Endodermal cell (in vitro differentiated cells): ENCODE results near the gene BRD1. TPM values are rescaled to one million over a fixed set of nuclear protein-coding genes. Genes with fewer than 3 reads are reported as not detected.
"Not testable (repeated sequence)": the region's sequence is repeated elsewhere in the genome, so short reads cannot be mapped to it uniquely, and the experiment has no call there.

ENCODE experiments used
- DNase-seq: peaks from one replicate; pipeline ENCODE4 v3.0.0-alpha.2; 2017
- H3K27ac ChIP-seq: 2 replicates; pipeline ENCODE4 v1.5.1; 2013; ENCODE audit warnings: mild to moderate bottlenecking, low read depth, low read length, moderate library complexity
- H3K27me3 ChIP-seq: 2 replicates; pipeline ENCODE4 v1.6.1; 2013; ENCODE audit warnings: mild to moderate bottlenecking, low read length, moderate library complexity; ENCODE audit not compliant: insufficient read depth, control insufficient read depth, poor library complexity, severe bottlenecking
- H3K36me3 ChIP-seq: 2 replicates; pipeline ENCODE4 v1.7.0; 2013; ENCODE audit warnings: mild to moderate bottlenecking, low read length, moderate library complexity; ENCODE audit not compliant: control insufficient read depth, insufficient read depth
- H3K4me1 ChIP-seq: one replicate; pipeline ENCODE4 v1.7.0; 2013; ENCODE audit warnings: low read length; ENCODE audit not compliant: control insufficient read depth, insufficient read depth
- H3K4me3 ChIP-seq: 2 replicates; pipeline ENCODE4 v1.5.1; 2013; ENCODE audit warnings: mild to moderate bottlenecking, low read length, moderate library complexity
- H3K9ac ChIP-seq: 2 replicates; pipeline ENCODE4 v1.6.1; 2013; ENCODE audit warnings: mild to moderate bottlenecking, low read length, moderate library complexity; ENCODE audit not compliant: poor library complexity, severe bottlenecking; ENCODE audit errors: extremely low read depth
- H3K9me3 ChIP-seq: 2 replicates; pipeline ENCODE4 v1.6.1; 2013; ENCODE audit warnings: mild to moderate bottlenecking, low read length, moderate library complexity; ENCODE audit not compliant: control insufficient read depth
- H3K27ac Mint-ChIP-seq: 2 replicates; pipeline ENCODE4 v1.8.0; 2020; ENCODE audit warnings: mixed read lengths
- H3K27me3 Mint-ChIP-seq: 2 replicates; pipeline ENCODE4 v1.8.0; 2021; ENCODE audit warnings: mild to moderate bottlenecking, mixed read lengths; ENCODE audit not compliant: insufficient read depth
- H3K36me3 Mint-ChIP-seq: 2 replicates; pipeline ENCODE4 v1.8.0; 2020; ENCODE audit warnings: low read depth, mixed read lengths
- H3K4me1 Mint-ChIP-seq: 2 replicates; pipeline ENCODE4 v1.8.0; 2020; ENCODE audit warnings: mixed read lengths
- H3K4me3 Mint-ChIP-seq: 2 replicates; pipeline ENCODE4 v1.8.0; 2020; ENCODE audit warnings: mild to moderate bottlenecking, moderate library complexity, mixed read lengths
- H3K9me3 Mint-ChIP-seq: 2 replicates; pipeline ENCODE4 v1.8.0; 2020; ENCODE audit warnings: mild to moderate bottlenecking, mixed read lengths
- WGBS, 2 experiments: methylation state at CpG; one replicate each; pipeline versions ENCODE4 v1.1.5 to v1.1.7; 2013; ENCODE audit warnings: missing lambda C conversion rate in 2 of 2, mixed read lengths in 1 of 2; ENCODE audit not compliant: insufficient coverage in 1 of 2, insufficient read length in 1 of 2; 5-methylcytosine and 5-hydroxymethylcytosine counted together
- total RNA-seq, 2 donors: library from RNA; stranded (reverse); fragmentation: NEBNext Ultra II Directional in 1 of 2; extraction: Animal tissue kit (Norgen Biotek cat#: 25700) in 1 of 2; gene quantifications; 2 replicates in 1 of 2; 3 replicates in 1 of 2; pipeline ENCODE4 v1.2.1, GENCODE V29; 2021
- TF ChIP-seq, protein P1 (sequence below): fragments of 200-600 bp; sonication (generic); conservative IDR thresholded peaks from 2 replicates; pipeline ENCODE4 v1.5.0; 2021; ENCODE audit warnings: antibody characterized with exemption, mild to moderate bottlenecking

The BRD1 gene
- total RNA-seq, 2 donors from 2014 or later = 49.5 to 54.9 TPM

DNA sequence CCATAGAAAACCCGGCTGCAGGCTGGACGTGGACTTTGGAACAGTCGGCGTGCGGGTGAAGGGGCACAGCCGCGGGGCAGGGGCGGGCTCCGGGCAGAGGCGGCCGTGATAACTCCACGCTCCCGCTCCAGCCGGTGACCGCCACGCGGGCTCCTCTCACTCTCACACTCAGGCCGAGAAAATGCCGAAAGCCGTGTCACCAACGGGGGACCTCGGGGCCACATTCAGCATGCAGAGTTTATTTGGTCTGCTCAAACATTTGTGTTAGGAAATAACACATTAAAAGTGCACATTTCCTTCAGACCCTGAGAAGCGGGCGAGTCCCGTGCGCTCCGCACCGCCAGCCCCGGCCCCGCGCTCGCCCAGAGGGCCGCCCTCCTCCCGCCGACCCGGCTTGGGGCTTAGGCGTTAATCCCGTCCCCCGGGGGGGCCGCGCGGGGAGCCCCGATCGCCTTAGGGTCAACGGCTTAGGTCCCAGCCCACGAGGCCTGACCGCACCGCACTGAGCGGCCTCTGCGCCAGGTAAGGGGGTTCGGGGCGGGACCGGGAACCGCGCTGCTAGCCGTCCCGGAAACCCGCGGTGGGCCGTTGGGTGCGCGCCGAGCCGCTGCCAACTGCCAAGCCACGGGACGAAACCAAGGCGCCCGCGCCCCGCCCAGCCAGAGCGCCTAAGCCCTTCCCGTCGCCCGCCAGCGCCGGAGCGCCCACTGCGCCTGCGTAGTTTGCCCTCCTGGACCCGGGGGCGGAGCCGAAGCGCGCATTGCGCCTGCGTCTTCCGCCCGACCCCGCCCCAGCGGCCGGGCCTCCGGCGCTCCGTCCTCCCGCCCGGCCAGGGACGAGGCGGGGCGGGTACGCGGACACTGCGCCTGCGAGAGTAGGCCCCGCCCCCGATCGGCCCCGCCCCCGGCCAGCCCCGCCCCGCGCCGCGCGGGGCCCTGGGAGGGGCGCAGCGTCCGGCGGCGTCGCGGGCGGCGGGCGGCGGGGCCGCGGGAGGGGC, 25.5 kb upstream of the BRD1 start, which contains the start of gene ZBED4:
Gene ZBED4 (plus strand): TSS at position 947 of the 997 bp plus-strand sequence. CDS start 29,819 bp downstream, outside the sequence.
- Mint-ChIP-seq H3K36me3 (no peaks in the 10 kb centered on the region), H3K4me1 (peaks cover 18% of the 10 kb centered on the region), H3K9me3 (no peaks in the 10 kb centered on the region), H3K27ac (peak within 1 kb of the TSS; percentile 95), H3K27me3 (peaks cover 41% of the 10 kb centered on the region), H3K4me3 (peak within 1 kb of the TSS; percentile 90)
- peaks cover 2% of the 10 kb centered on the region for H3K4me1 ChIP-seq
- peak within 1 kb of the TSS; percentile 91 for H3K4me3 ChIP-seq
- peaks cover 48% of the 10 kb centered on the region for H3K27me3 ChIP-seq
- no peaks in the 10 kb centered on the region for H3K9me3 ChIP-seq
- TF ChIP-seq, protein P1, sequence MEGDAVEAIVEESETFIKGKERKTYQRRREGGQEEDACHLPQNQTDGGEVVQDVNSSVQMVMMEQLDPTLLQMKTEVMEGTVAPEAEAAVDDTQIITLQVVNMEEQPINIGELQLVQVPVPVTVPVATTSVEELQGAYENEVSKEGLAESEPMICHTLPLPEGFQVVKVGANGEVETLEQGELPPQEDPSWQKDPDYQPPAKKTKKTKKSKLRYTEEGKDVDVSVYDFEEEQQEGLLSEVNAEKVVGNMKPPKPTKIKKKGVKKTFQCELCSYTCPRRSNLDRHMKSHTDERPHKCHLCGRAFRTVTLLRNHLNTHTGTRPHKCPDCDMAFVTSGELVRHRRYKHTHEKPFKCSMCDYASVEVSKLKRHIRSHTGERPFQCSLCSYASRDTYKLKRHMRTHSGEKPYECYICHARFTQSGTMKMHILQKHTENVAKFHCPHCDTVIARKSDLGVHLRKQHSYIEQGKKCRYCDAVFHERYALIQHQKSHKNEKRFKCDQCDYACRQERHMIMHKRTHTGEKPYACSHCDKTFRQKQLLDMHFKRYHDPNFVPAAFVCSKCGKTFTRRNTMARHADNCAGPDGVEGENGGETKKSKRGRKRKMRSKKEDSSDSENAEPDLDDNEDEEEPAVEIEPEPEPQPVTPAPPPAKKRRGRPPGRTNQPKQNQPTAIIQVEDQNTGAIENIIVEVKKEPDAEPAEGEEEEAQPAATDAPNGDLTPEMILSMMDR = no peak
- peak; percentile 99 for DNase-seq
- 2% methylated on average over 57 to 127 of the region's 127 CpGs for WGBS, 2 experiments
- H3K9ac ChIP-seq = peak within 1 kb of the TSS; percentile 71
- H3K36me3 ChIP-seq = no peaks in the 10 kb centered on the region
- H3K27ac ChIP-seq = peak within 1 kb of the TSS; percentile 93

DNA sequence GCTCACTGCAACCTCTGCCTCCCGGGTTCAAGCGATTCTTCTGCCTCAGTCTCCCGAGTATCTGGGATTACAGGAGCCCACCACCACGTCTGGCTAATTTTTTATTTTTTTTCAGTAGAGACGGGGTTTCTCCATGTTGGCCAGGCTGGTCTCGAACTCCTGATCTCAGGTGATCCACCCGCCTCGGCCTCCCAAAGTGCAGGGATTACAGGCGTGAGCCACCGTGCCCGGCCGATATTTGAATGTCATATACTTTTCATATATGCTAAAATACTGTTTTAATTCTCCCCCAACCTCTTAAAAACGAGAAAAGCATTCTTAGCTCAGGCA, 24.9 kb upstream of the BRD1 start:
- not testable (repeated sequence) for H3K9ac ChIP-seq, H3K27ac ChIP-seq, H3K4me1 ChIP-seq, H3K9me3 Mint-ChIP-seq, H3K9me3 ChIP-seq, H3K36me3 Mint-ChIP-seq, H3K36me3 ChIP-seq, H3K27ac Mint-ChIP-seq
- Mint-ChIP-seq H3K27me3 (peaks cover 48% of the 10 kb centered on the region), H3K4me1 (peaks cover 18% of the 10 kb centered on the region), H3K4me3 (peak overlapping the region; percentile 53)
- WGBS, 2 experiments = 75 to 82% methylated on average over 9 to 13 of the region's 13 CpGs
- peak; percentile 4 for DNase-seq
- Histone ChIP-seq H3K27me3 (peaks cover 54% of the 10 kb centered on the region), H3K4me3 (peak overlapping the region; percentile 85)

DNA sequence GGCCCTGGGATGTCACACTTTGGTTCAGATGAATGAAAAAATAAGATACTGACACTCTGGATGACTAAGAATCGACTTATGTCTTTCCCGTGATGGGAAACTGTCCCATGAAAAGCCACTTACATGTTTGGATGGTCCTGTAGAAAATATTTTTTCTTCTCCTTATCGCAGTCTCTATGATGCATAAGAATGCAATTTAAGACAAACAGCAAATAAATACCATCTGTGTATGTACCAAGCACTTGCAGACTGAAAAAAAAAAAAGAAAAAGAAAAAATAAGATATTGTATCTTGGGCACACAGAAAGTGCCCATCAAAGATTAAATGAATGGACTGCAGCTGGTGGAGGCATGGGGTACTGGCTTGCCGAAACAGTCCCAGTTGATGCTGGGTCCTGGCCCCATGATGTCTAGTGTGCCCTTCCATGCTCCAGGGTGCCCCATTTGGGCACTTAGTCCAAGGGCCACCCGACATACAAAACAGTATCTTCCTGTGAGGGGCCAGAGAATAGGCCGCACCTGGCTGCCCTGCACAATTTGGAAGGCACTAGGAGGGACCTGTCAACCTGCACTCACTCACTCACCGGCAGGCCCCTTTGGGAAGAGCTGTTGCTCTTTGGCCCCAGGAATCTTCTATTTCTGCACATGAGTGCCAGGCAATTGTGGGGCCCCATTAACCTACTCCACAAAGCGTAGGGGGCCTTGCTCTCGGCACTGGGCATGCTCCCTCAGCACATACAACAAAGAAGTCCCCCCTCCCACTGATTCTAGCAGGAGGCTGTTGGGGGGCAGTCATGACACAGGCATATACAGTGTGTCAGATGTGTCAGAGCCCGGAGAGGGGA, 23.5 kb upstream of the BRD1 start:
- no peaks in the 10 kb centered on the region for H3K36me3 Mint-ChIP-seq
- peaks cover 61% of the 10 kb centered on the region for H3K27me3 Mint-ChIP-seq
- H3K27me3 ChIP-seq = peaks cover 66% of the 10 kb centered on the region

More for the DNA sequence above, 23.5 kb upstream of the BRD1 start:
- Histone ChIP-seq H3K36me3 (no peaks in the 10 kb centered on the region), H3K27ac (no peak overlapping the region), H3K9ac (no peak overlapping the region), H3K9me3 (no peaks in the 10 kb centered on the region), H3K4me3 (no peak overlapping the region), H3K4me1 (peaks cover 2% of the 10 kb centered on the region)
- H3K4me3 Mint-ChIP-seq = peak overlapping the region; percentile 22
- H3K27ac Mint-ChIP-seq = no peak overlapping the region
- H3K4me1 Mint-ChIP-seq = peaks cover 18% of the 10 kb centered on the region
- TF ChIP-seq, protein P1 = no peak
- no peaks in the 10 kb centered on the region for H3K9me3 Mint-ChIP-seq
- peak; percentile 29 for DNase-seq
- 74 to 78% methylated on average over 7 to 10 of the region's 10 CpGs for WGBS, 2 experiments
